CD4-positive, alpha-beta T cell treated with Interleukin-4 for 1 hour (primary cell): Measurements from ENCODE around the gene PHF21A.
A peak's percentile ranks its signal among the peaks of the same experiment; 100 is the strongest.
"Not testable (repeated sequence)": the region's sequence is repeated elsewhere in the genome, so short reads cannot be mapped to it uniquely, and the experiment has no call there.

ENCODE experiments used
- DNase-seq, 2 donors: peaks; one replicate each; pipeline ENCODE4 v3.0.0-alpha.2; 2020 to 2022

The PHF21A gene

GRCh38 chr11:46120346-46121300, 631 bp downstream of the PHF21A start:
- no peak for DNase-seq

GRCh38 chr11:46119352-46120216, 1.7 kb downstream of the PHF21A start:
- peak; percentile 86 to 88 for DNase-seq

GRCh38 chr11:46118702-46119351, 2.4 kb downstream of the PHF21A start:
- DNase-seq = no peak

DNA sequence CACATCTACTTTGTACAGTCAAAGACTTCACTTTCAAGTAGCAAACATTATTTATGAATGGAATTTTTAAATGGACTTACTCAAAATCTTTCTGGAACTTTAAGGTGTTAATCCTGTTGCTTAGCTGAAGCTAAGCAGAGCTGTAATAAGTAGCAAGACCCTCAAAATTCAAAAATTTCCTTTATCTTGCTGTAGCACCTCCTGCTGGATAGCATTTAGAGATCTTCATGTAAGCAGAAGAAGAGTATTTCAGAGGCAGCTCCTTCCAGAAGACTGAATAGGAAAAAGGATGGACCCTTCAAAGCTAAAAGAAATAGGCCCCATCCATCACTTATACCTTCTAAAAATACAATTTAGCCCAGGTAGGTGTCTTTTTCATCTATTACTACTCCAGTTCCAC, 3.4 kb downstream of the PHF21A start:
- DNase-seq = no peak

GRCh38 chr11:46116712-46117037, 4.6 kb downstream of the PHF21A start:
- DNase-seq = not testable (repeated sequence)

- peak in 1 of 2 donors; percentile 51 for DNase-seq
Measured at GRCh38 chr11:46116007-46116711, 5.1 kb downstream of the PHF21A start.

DNA sequence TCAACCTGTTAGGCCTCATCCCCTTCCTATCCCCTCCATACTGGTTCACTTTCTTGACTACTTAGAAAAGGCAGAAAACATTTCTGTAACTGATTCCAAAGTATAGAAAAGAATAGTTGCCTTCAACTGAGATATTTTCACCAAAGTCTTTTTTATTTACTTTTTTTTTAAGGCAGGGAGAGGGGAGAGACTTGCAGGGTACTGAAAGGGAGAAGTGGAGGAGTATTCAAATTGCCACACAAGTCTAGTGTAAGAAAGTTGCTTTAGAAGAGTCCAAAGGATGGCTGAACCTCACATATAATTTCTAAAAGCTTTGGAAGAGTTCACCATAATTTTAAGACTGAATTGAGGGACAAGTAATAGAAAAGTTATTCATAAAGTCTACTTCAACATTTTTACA, 6.3 kb downstream of the PHF21A start:
- no peak for DNase-seq

GRCh38 chr11:46114378-46114777, 6.9 kb downstream of the PHF21A start:
- DNase-seq = no peak

DNA sequence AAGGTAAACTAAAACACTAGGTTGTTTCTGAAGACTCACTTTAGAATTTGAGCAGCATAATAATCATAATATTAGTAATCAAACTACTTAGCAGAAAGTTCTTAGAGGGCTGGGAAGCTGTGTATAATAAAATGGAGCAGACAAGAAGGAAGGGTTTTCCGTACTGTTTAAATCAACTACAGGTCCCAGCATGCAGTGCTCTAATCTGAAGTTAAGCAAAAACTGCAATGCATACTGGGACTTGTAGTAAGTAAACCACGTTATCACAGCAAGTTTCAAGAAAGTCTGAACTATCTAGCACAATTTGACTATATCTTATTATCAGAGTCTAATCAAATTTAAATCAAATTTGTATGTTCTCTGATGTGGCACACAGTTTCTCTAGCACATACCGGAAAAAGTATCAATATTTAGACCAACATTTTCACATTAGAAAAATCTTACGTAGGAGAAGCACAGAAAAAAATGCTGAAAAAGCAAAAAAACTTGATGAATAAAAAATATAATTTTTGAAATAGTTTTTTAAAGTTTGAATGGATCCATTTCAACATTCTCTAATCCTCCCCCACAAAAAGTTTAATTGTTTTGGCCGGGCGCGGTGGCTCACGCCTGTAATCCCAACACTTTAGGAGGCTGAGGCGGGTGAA, 8.2 kb downstream of the PHF21A start:
- peak; percentile 32 to 81 for DNase-seq

GRCh38 chr11:46108751-46109150, 12.5 kb downstream of the PHF21A start:
- DNase-seq = no peak

- no peak for DNase-seq
Measured at GRCh38 chr11:46107780-46108179, 13.5 kb downstream of the PHF21A start.

DNA sequence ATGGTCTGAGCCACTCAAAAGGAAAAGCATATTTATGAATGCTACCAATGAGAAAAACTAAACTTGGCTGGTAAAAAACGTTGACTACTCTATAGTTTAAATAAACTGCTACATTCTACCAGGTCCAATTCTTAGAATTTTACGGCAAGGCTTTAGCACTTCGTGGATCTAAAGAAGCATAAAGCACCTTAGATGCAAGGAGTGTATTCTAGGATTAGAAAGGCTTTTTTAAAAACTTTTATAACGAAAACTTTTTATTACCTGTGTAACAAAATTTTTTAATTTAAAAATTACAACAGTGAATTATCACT, 13.9 kb downstream of the PHF21A start:
- DNase-seq = no peak

- DNase-seq = no peak
Measured at GRCh38 chr11:46106530-46107407, 14.5 kb downstream of the PHF21A start.

DNA sequence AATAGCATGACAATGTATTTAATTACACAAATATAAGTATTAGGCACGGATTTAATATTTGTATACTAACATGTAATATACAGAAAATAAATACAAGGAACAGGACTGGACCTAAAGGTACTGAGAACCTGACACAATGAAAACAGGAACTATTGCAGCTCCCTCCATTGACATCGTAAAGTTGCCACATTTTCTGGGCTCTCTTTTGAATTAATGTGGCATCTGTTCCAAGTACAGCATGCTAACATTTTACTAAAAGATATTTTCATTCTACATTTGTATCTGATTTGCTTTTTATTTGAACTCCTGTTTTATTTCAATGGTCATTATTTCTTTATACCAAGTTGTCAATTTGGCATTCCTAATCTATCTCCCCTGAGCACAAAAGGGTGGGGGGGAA, 15.3 kb downstream of the PHF21A start:
- no peak for DNase-seq

GRCh38 chr11:46105134-46105628, 16.1 kb downstream of the PHF21A start:
- no peak for DNase-seq

DNA sequence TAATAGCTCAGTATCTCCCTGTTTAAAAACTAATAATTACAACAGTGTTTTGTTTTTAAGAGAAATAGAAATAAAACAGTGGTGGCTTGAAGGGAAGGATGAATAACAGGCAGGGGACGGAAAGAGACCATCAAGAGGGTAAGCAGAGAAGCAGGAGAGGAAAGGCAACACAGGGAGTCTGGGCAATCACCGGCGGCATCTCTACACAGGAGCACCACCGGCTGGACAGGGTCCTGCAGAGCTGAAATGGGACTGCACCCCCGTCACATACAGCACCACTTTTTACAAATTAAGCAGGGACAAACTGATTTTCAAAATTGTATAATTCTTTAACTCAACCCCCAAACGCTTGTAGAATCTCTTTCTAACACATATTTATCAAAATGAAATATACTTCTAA, 18.4 kb downstream of the PHF21A start:
- no peak for DNase-seq

- DNase-seq = no peak
Measured at GRCh38 chr11:46100670-46101069, 20.6 kb downstream of the PHF21A start.

DNA sequence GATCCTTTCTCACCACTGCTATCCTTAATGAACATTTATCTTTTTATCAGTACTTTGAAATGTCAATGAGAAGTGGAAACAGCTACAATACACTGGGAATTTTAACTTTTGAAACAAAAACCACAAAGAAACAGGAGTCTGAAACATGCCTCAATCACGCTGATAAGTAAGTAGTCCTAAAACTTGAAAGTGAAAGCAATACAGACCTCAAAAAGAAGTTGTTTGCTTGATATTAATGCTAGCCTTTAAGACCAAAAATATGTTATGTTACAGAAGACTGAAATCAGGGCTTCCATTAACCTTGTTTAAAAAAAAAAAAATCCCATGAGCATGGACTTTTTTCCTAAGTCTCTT, 21.3 kb downstream of the PHF21A start:
- DNase-seq = peak in 1 of 2 donors; percentile 39

DNA sequence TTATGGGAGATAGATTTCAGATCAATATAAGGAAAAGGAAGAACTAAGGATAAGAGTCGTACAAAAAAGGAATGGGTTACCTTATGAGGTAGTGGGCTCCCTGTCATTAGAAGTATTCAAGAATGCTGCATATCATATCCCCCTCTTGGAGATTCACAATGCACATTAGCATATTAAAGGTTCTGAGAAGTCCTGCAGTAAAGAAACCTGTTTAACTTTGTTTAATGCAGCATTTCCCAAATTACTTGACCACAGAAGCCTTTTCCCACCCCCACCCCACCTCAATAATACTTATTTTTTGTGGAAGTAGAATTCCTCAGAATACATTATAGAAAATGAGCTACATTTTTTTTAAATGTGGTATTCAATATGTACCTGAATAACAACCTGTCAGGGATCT, 30.9 kb downstream of the PHF21A start:
- DNase-seq = no peak

DNA sequence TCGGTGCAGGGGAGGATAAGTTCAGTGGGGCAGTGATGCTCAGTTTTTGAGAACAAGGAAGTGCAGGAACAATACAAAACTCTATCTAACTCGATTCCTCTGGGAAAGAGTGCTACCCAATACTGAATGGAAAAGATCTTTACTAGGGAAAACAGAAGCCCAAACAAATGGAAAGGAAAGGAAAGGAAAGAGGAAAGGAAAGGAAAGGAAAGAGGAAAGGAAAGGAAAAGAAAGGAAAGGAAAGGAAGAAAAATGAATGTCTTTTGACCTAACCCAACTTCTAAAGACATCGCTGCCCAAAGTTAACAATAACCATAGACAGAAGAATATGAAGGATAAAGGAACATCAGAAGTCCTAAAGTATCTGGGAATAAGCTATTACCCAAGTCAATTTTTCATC, 41.6 kb downstream of the PHF21A start:
- DNase-seq = no peak

DNA sequence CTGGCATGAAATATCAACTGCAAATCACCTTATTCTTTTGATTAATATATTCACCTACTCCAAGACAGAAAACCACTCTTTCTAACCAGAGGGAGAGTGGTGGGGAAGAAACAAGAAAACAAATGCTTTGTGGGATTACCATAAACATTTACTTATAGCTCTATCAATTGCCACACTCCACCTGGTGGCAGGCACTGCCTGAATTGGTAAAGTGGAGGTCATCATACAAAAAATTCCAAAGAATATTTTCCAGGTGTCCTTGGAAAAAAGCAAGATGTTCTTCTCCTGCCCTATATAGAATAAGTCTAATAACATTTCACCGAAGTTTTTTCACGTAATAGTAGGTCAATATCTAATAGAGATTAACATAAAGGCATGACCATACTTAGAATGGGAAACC, 45.3 kb downstream of the PHF21A start:
- no peak for DNase-seq
